Lower lobe of right lung (tissue), 2 donors: ENCODE data around the gene RTN1. TPM values are rescaled to one million over a fixed set of nuclear protein-coding genes. Genes with fewer than 3 reads are reported as not detected.

ENCODE experiments used
- ATAC-seq, 2 donors: fragments of 200-7000 bp; cut with Tn5 transposase; one replicate each; pipeline ENCODE4 v1.9.1; 2020 to 2022; ENCODE audit warnings: mild to moderate bottlenecking in 2 of 2, moderate library complexity in 2 of 2
- DNase-seq: peaks from one replicate; pipeline ENCODE4 v3.0.0-alpha.2; 2020
- H3K27ac ChIP-seq: fragments of 200-600 bp; one replicate; pipeline ENCODE4 v1.8.0; 2022
- H3K27me3 ChIP-seq: fragments of 200-600 bp; one replicate; pipeline ENCODE4 v1.8.0; 2022; ENCODE audit warnings: low read depth
- H3K36me3 ChIP-seq: fragments of 200-600 bp; one replicate; pipeline ENCODE4 v1.8.0; 2022; ENCODE audit warnings: mild to moderate bottlenecking
- H3K4me1 ChIP-seq: fragments of 200-600 bp; one replicate; pipeline ENCODE4 v1.8.0; 2022
- H3K4me3 ChIP-seq: fragments of 200-600 bp; one replicate; pipeline ENCODE4 v1.8.0; 2022; ENCODE audit warnings: mild to moderate bottlenecking
- H3K9me3 ChIP-seq: fragments of 200-600 bp; one replicate; pipeline ENCODE4 v1.8.0; 2022
- CTCF ChIP-seq: fragments of 200-600 bp; IDR thresholded peaks from one replicate; pipeline ENCODE4 v1.8.0; 2022; ENCODE audit warnings: antibody characterized with exemption, mild to moderate bottlenecking
- intact Hi-C: fragments of 100-400 bp; cut with DNase I; formaldehyde crosslinking; loops from one replicate; pipeline ENCODE4 v1.11.0; 2022
- total RNA-seq: library from RNA; stranded (reverse); fragmentation: NEBNext Ultra II Directional; extraction: Animal tissue kit (Norgen Biotek cat#: 25700); gene quantifications from one replicate; pipeline ENCODE4 v1.2.1, GENCODE V29; 2021
- donor health status: DM: no; HTN: yes; CAD: no; lungs with severe emphysema.

The RTN1 gene
- total RNA-seq, 1 donor from 2014 or later: 18.2 TPM

GRCh38 chr14:59830338-59830734, 40.2 kb downstream of the RTN1 start:
- intact Hi-C loops: no loop called here
- no peaks in the 10 kb centered on the region for H3K9me3 ChIP-seq
- H3K4me1 ChIP-seq: no peaks in the 10 kb centered on the region
- DNase-seq (no peak), ATAC-seq (no peak)
- TF ChIP-seq CTCF: no peak
- no peaks in the 10 kb centered on the region for H3K27me3 ChIP-seq
- no peaks in the 10 kb centered on the region for H3K36me3 ChIP-seq
- H3K4me3 ChIP-seq: no peak overlapping the region
- H3K27ac ChIP-seq: no peak overlapping the region

DNA sequence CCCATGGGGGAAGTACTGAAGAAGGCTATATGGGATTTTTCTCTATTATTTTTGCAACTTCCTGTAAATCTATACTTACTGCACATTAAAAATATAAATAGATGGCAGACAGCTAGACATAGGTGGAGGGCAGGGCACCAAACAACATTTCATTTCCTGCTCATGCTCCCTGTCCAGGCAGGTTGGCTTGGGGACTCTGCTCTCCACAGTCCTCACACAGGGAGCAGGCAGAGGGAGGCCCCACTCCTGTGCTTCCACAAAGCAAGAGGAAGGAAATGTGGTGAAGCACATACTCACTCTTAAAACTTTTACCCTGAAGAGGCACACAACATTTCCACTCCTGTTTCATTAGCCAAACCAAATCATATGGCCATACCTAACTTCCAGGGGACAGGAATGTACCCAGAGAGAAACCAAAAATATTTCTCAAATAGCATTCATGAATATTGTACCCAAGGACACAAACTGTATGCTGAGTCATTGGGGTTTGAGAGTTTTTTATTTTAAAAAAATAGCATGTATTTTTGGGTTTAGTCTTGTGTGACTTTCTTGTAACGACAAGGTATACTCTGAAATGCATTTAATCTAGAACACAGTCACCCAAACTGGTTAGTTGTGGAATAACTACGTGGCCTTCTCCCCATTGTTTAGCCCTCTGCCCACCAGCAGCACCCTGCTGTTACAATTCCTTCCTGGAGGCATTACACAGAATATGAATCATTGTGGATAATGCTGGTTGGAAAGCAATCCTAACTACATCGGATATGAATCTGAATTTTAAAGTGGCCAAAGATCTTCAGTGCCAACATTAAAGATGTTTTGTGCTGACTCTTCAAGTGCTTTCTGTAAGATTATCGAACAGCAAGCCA, 40.9 kb downstream of the RTN1 start:
- Histone ChIP-seq H3K27me3 (no peaks in the 10 kb centered on the region), H3K36me3 (no peaks in the 10 kb centered on the region), H3K4me3 (no peak overlapping the region), H3K4me1 (no peaks in the 10 kb centered on the region), H3K27ac (no peak overlapping the region), H3K9me3 (no peaks in the 10 kb centered on the region)
- TF ChIP-seq CTCF: no peak
- intact Hi-C loops: no loop called here
- no peak for ATAC-seq
- DNase-seq: no peak

GRCh38 chr14:59828276-59828675, 42.3 kb downstream of the RTN1 start:
- intact Hi-C loops: no loop called here

GRCh38 chr14:59827401-59827800, 43.2 kb downstream of the RTN1 start:
- intact Hi-C loops: no loop called here
- DNase-seq: no peak
- Histone ChIP-seq H3K4me3 (no peak overlapping the region), H3K9me3 (no peaks in the 10 kb centered on the region), H3K36me3 (no peaks in the 10 kb centered on the region), H3K27ac (no peak overlapping the region), H3K4me1 (no peaks in the 10 kb centered on the region), H3K27me3 (no peaks in the 10 kb centered on the region)
- no peak for ATAC-seq
- no peak for TF ChIP-seq CTCF

More at GRCh38 chr14:59828276-59828675, 42.3 kb downstream of the RTN1 start:
- Histone ChIP-seq H3K27ac (no peak overlapping the region), H3K4me1 (no peaks in the 10 kb centered on the region), H3K9me3 (no peaks in the 10 kb centered on the region), H3K27me3 (no peaks in the 10 kb centered on the region), H3K36me3 (no peaks in the 10 kb centered on the region), H3K4me3 (no peak overlapping the region)
- TF ChIP-seq CTCF: no peak
- no peak for DNase-seq
- no peak for ATAC-seq

- DNase-seq (no peak), ATAC-seq (no peak)
- Histone ChIP-seq H3K4me1 (no peaks in the 10 kb centered on the region), H3K27me3 (no peaks in the 10 kb centered on the region), H3K27ac (no peak overlapping the region), H3K4me3 (no peak overlapping the region), H3K36me3 (no peaks in the 10 kb centered on the region), H3K9me3 (no peaks in the 10 kb centered on the region)
- intact Hi-C loops: no loop called here
- no peak for TF ChIP-seq CTCF
Observed at GRCh38 chr14:59826150-59826549, 44.4 kb downstream of the RTN1 start.
